SK-N-SH (cell line): ENCODE data around the gene PLS3. TPM values are rescaled to one million over a fixed set of nuclear protein-coding genes. Genes with fewer than 3 reads are reported as not detected.

Experiments used
- CTCF ChIA-PET: fragments of 300-600, 350-600 bp; formaldehyde crosslinking; extraction: SDS; loops from one replicate; lab custom pipeline; 2021; lab: Yijun Ruan, JAX
- POLR2A ChIA-PET: fragments of 350-600 bp; sonication (Branson Sonifier 250); formaldehyde crosslinking; extraction: SDS; loops from one replicate; lab custom pipeline; 2020; ENCODE audit warnings: antibody characterized with exemption, inconsistent platforms; lab: Yijun Ruan, JAX
- DNase-seq: peaks from one replicate; pipeline ENCODE4 v3.0.0; 2012
- H2AFZ ChIP-seq: fragments of 200-600 bp; sonication (generic); 2 replicates; pipeline ENCODE4 v1.8.1; 2016; ENCODE audit warnings: antibody characterized with exemption, mild to moderate bottlenecking, low read depth
- H3F3A ChIP-seq: fragments of 200-600 bp; sonication (generic); replicated peaks from 2 replicates; pipeline ENCODE3; 2016; ENCODE audit warnings: antibody characterized with exemption, mild to moderate bottlenecking; ENCODE audit not compliant: insufficient read depth
- H3K27ac ChIP-seq, 2 experiments: fragments of 200-500 bp in 1 of 2; fragments of 200-600 bp in 1 of 2; sonication (Bioruptor generic) in 1 of 2; sonication (generic), shearing (Covaris generic) in 1 of 2; 2 replicates each; pipeline versions ENCODE4 v1.5.1 to v1.6.1; 2014 to 2016; ENCODE audit warnings: low read depth in 2 of 2, inconsistent platforms in 1 of 2, low read length in 1 of 2, mild to moderate bottlenecking in 1 of 2, mixed read lengths in 1 of 2
- H3K27me3 ChIP-seq: fragments of 200-600 bp; sonication (generic), shearing (Covaris generic); 2 replicates; pipeline ENCODE4 v1.6.1; 2016; ENCODE audit warnings: mixed run types; ENCODE audit not compliant: insufficient read depth
- H3K36me3 ChIP-seq, 2 experiments: fragments of 200-500 bp in 1 of 2; fragments of 200-600 bp in 1 of 2; sonication (Bioruptor generic) in 1 of 2; sonication (generic) in 1 of 2; replicated peaks in 1 of 2; 2 replicates each; pipeline versions ENCODE3 to v1.5.1; 2014 to 2016; ENCODE audit warnings: low read length in 1 of 2, mild to moderate bottlenecking in 1 of 2; ENCODE audit not compliant: insufficient read depth in 2 of 2, control insufficient read depth in 1 of 2
- H3K4me1 ChIP-seq, 2 experiments: fragments of 200-500 bp in 1 of 2; fragments of 200-600 bp in 1 of 2; sonication (Bioruptor generic) in 1 of 2; sonication (generic), shearing (Covaris generic) in 1 of 2; 2 replicates each; pipeline versions ENCODE4 v1.5.1 to v1.6.1; 2014 to 2016; ENCODE audit warnings: low read depth in 1 of 2, low read length in 1 of 2, mixed run types in 1 of 2; ENCODE audit not compliant: insufficient read depth in 2 of 2, control insufficient read depth in 1 of 2
- H3K4me2 ChIP-seq: fragments of 200-600 bp; sonication (generic), shearing (Covaris generic); 2 replicates; pipeline ENCODE4 v1.6.1; 2017; ENCODE audit warnings: mixed run types
- H3K4me3 ChIP-seq, 2 experiments: fragments of 200-500 bp in 1 of 2; fragments of 200-600 bp in 1 of 2; sonication (Bioruptor generic) in 1 of 2; sonication (generic), shearing (Covaris generic) in 1 of 2; 2 replicates each; pipeline versions ENCODE4 v1.5.1 to v1.8.1; 2014 to 2016; ENCODE audit warnings: low read depth in 2 of 2, inconsistent platforms in 1 of 2, low read length in 1 of 2, mild to moderate bottlenecking in 1 of 2, mixed read lengths in 1 of 2, moderate library complexity in 1 of 2
- H3K79me2 ChIP-seq: fragments of 200-600 bp; sonication (generic); 2 replicates; pipeline ENCODE4 v1.8.1; 2017; ENCODE audit warnings: mild to moderate bottlenecking; ENCODE audit not compliant: insufficient read depth
- H3K9ac ChIP-seq: fragments of 200-600 bp; sonication (generic); 2 replicates; pipeline ENCODE4 v1.6.1; 2017; ENCODE audit warnings: mixed run types
- H3K9me2 ChIP-seq: fragments of 200-600 bp; sonication (generic); 2 replicates; pipeline ENCODE4 v1.6.1; 2017; ENCODE audit warnings: mixed run types
- H3K9me3 ChIP-seq: fragments of 200-600 bp; sonication (generic); 2 replicates; pipeline ENCODE4 v1.6.1; 2017; ENCODE audit warnings: mixed run types, mild to moderate bottlenecking, moderate library complexity
- H4K20me1 ChIP-seq: fragments of 200-600 bp; sonication (generic); 2 replicates; pipeline ENCODE4 v1.6.1; 2017; ENCODE audit warnings: mild to moderate bottlenecking, mixed run types; ENCODE audit not compliant: insufficient read depth
- CHD2 ChIP-seq: fragments of 150-350 bp; IDR thresholded peaks from 2 replicates; pipeline ENCODE4 v1.6.1; 2018; ENCODE audit warnings: low read length; ENCODE audit not compliant: partially characterized antibody
- ELF1 ChIP-seq: IDR thresholded peaks from 2 replicates; pipeline ENCODE4 v1.4.0; 2012
- FOXJ3 ChIP-seq: sonication (generic); formaldehyde crosslinking; IDR thresholded peaks from 2 replicates; pipeline ENCODE4 v1.5.1; 2020; ENCODE audit warnings: mild to moderate bottlenecking, missing genetic modification reagents
- FOXM1 ChIP-seq: IDR thresholded peaks from 2 replicates; pipeline ENCODE4 v1.4.0; 2012; ENCODE audit warnings: low read depth, mild to moderate bottlenecking
- GABPA ChIP-seq: IDR thresholded peaks from 2 replicates; pipeline ENCODE4 v1.4.0; 2012; ENCODE audit warnings: low read depth, mild to moderate bottlenecking
- MAX ChIP-seq: IDR thresholded peaks from 2 replicates; pipeline ENCODE4 v1.4.0; 2012; ENCODE audit warnings: low read depth
- MEF2A ChIP-seq: IDR thresholded peaks from 2 replicates; pipeline ENCODE4 v1.4.0; 2012; ENCODE audit warnings: low read depth, borderline replicate concordance
- MXI1 ChIP-seq: IDR thresholded peaks from 2 replicates; pipeline ENCODE4 v1.6.1; 2012; ENCODE audit warnings: mild to moderate bottlenecking, low read depth, low read length, improper control_type of control experiment
- NFIC ChIP-seq: IDR thresholded peaks from 2 replicates; pipeline ENCODE4 v1.4.0; 2012; ENCODE audit warnings: borderline replicate concordance
- PBX3 ChIP-seq: IDR thresholded peaks from 2 replicates; pipeline ENCODE4; 2012
- RAD21 ChIP-seq: IDR thresholded peaks from 2 replicates; pipeline ENCODE4 v1.6.1; 2012; ENCODE audit warnings: mild to moderate bottlenecking, low read length
- RFX5 ChIP-seq: IDR thresholded peaks from 2 replicates; pipeline ENCODE4 v1.6.1; 2012; ENCODE audit warnings: mild to moderate bottlenecking, improper control_type of control experiment, low read length
- RXRA ChIP-seq: IDR thresholded peaks from 2 replicates; pipeline ENCODE4 v1.4.0; 2012; ENCODE audit warnings: low read depth, mild to moderate bottlenecking, borderline replicate concordance
- SIN3A ChIP-seq: IDR thresholded peaks from 2 replicates; pipeline ENCODE4 v1.6.1; 2012; ENCODE audit warnings: low read depth, mild to moderate bottlenecking, low read length, moderate library complexity, borderline replicate concordance
- USF2 ChIP-seq: fragments of 150-350 bp; IDR thresholded peaks from 2 replicates; pipeline ENCODE4 v1.6.1; 2017; ENCODE audit warnings: antibody characterized with exemption, low read length, low read depth, borderline replicate concordance
- WGBS: methylation state at CpG from one replicate; pipeline ENCODE4 v1.1.6; 2017; ENCODE audit warnings: low lambda C conversion rate; 5-methylcytosine and 5-hydroxymethylcytosine counted together
- polyA plus RNA-seq, 3 experiments: library from polyadenylated mRNA; depleted of rRNA; stranded (reverse); fragments of >200 nt; gene quantifications; 2 replicates each; pipeline ENCODE4 v1.2.3, GENCODE V29; 2012
- TF ChIP-seq, protein P1 (sequence below): IDR thresholded peaks from 2 replicates; pipeline ENCODE4 v1.6.1; 2012; ENCODE audit warnings: mild to moderate bottlenecking, low read depth, low read length, moderate library complexity

PLS3 gene
- polyA plus RNA-seq, 1 of the 3 experiments (the other 2 are of a cell fraction), result 35.7 TPM

DNA sequence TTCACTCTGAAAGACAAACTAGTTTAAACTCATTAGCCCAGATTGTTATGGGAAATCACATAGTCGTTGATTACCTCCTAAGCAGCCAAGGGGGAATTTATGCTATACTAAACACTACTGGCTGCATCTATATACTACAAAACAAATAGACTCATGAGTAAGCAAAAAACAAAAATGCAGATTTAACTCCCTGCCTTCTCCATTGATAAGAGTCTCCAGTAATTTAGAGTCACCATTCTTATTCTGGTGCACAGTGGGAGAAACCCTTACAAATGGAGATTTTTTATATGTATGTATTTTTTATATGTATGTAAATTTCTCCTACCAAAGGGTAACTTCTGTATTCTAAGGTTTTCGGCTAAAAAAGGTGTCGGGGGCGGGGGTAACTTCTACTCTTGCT lies 126.6 kb downstream of the PLS3 start (continued):
- TF ChIP-seq MEF2A (no peak), MXI1 (no peak), MAX (no peak), RFX5 (no peak), GABPA (no peak), PBX3 (no peak), RAD21 (no peak), SIN3A (no peak), ELF1 (no peak), RXRA (no peak)

- Histone ChIP-seq H4K20me1 (no peaks in the 10 kb centered on the region), H3K9me3 (no peaks in the 10 kb centered on the region)
- DNase-seq, result no peak
- TF ChIP-seq NFIC, result no peak
- TF ChIP-seq FOXM1, result no peak
- no peak for TF ChIP-seq USF2
- no peak for TF ChIP-seq FOXJ3 (CRISPR knock-in tag)
- no peak for TF ChIP-seq CHD2
- TF ChIP-seq, protein P1, sequence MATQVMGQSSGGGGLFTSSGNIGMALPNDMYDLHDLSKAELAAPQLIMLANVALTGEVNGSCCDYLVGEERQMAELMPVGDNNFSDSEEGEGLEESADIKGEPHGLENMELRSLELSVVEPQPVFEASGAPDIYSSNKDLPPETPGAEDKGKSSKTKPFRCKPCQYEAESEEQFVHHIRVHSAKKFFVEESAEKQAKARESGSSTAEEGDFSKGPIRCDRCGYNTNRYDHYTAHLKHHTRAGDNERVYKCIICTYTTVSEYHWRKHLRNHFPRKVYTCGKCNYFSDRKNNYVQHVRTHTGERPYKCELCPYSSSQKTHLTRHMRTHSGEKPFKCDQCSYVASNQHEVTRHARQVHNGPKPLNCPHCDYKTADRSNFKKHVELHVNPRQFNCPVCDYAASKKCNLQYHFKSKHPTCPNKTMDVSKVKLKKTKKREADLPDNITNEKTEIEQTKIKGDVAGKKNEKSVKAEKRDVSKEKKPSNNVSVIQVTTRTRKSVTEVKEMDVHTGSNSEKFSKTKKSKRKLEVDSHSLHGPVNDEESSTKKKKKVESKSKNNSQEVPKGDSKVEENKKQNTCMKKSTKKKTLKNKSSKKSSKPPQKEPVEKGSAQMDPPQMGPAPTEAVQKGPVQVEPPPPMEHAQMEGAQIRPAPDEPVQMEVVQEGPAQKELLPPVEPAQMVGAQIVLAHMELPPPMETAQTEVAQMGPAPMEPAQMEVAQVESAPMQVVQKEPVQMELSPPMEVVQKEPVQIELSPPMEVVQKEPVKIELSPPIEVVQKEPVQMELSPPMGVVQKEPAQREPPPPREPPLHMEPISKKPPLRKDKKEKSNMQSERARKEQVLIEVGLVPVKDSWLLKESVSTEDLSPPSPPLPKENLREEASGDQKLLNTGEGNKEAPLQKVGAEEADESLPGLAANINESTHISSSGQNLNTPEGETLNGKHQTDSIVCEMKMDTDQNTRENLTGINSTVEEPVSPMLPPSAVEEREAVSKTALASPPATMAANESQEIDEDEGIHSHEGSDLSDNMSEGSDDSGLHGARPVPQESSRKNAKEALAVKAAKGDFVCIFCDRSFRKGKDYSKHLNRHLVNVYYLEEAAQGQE, result no peak
- TF ChIP-seq SIN3A, result no peak
- TF ChIP-seq MEF2A, result no peak
- TF ChIP-seq, all 33 proteins: peak for 0
- CTCF ChIA-PET, result interaction anchor here (1.0 to 4.7 kb wide), 8 partner anchors 10 to 348 kb away, joined by 3 to 44 read pairs (median 6); no protein-coding TSS in a partner anchor
- H3K9me2 ChIP-seq, result no peaks in the 10 kb centered on the region
- peak overlapping the region; percentile 67; the same call in 1 of the 2 replicates for H2AFZ ChIP-seq
- no peak overlapping the region for H3K4me3 ChIP-seq
- peaks cover 15% of the 10 kb centered on the region; the same call in 1 of the 2 replicates for H3K27me3 ChIP-seq
- H3K27ac ChIP-seq, result peak overlapping the region in 1 of 2 experiments; percentile 64; a peak in 2 of 4 replicates
- peak overlapping the region; percentile 41; the same call in 1 of the 2 replicates for H3K9ac ChIP-seq
- POLR2A ChIA-PET, result no interaction called here
- H3K79me2 ChIP-seq, result no peaks in the 10 kb centered on the region
- peak overlapping the region; percentile 25; the same call in 1 of the 2 replicates for H3K4me2 ChIP-seq
- no peaks in the 10 kb centered on the region for H3K36me3 ChIP-seq
- H3F3A ChIP-seq, result peaks cover 8% of the 10 kb centered on the region
- WGBS, result 52% methylated on average over 4 of the region's 4 CpGs
- H3K4me1 ChIP-seq, result no peaks in the 10 kb centered on the region
Measured at GRCh38 chrX:115689931-115690330, 129.0 kb downstream of the PLS3 start.
